Amniotic stem cell (primary cell): Measurements from ENCODE around the gene NDC1.
A peak's percentile ranks its signal among the peaks of the same experiment; 100 is the strongest.
"Not testable (repeated sequence)": the region's sequence is repeated elsewhere in the genome, so short reads cannot be mapped to it uniquely, and the experiment has no call there.

Source experiments
- DNase-seq: peaks from one replicate; lab custom pipeline; 2025; lab: John Stamatoyannopoulos, UW

The NDC1 gene, protein sequence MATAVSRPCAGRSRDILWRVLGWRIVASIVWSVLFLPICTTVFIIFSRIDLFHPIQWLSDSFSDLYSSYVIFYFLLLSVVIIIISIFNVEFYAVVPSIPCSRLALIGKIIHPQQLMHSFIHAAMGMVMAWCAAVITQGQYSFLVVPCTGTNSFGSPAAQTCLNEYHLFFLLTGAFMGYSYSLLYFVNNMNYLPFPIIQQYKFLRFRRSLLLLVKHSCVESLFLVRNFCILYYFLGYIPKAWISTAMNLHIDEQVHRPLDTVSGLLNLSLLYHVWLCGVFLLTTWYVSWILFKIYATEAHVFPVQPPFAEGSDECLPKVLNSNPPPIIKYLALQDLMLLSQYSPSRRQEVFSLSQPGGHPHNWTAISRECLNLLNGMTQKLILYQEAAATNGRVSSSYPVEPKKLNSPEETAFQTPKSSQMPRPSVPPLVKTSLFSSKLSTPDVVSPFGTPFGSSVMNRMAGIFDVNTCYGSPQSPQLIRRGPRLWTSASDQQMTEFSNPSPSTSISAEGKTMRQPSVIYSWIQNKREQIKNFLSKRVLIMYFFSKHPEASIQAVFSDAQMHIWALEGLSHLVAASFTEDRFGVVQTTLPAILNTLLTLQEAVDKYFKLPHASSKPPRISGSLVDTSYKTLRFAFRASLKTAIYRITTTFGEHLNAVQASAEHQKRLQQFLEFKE

DNA sequence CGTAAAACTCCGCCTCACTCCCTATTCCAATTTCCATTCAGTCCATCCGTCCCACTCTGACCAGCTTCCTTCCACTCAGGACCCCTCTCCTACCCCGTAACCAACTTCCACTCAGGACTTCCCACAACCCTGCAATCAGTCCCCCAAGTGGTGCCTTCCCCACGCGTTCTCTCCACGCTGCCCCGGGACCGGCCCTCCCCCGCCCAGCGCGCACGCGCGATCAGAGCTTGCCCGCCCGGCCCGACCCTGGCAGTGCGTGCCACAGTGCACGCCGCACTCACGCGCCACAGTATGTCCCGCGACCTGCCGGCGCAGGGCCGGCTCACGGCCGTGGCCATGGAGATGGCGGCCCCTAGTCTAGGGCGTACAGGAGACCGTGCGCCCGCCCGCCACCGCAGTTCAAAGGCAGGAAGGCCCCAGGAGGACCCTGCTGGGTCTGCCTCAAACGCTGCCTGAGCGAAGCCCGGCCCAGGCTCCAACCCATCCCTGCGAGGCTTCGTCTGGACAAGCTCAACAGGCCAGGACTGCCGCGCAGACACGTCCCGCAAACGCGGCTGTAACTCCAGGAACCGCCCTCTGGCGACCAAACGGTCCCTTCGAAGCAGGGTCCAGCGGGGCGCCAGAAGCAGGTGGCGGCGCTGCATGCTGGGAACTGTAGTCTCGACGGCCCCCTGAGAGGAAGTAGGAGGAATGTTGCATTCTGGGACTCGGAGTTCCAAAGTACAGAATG is at the start of gene NDC1:
NDC1 (minus strand) TSS at position 373 of the 730 bp plus-strand sequence; CDS start at position 338, 35 bp downstream.
- DNase-seq: peak; percentile 84

DNA sequence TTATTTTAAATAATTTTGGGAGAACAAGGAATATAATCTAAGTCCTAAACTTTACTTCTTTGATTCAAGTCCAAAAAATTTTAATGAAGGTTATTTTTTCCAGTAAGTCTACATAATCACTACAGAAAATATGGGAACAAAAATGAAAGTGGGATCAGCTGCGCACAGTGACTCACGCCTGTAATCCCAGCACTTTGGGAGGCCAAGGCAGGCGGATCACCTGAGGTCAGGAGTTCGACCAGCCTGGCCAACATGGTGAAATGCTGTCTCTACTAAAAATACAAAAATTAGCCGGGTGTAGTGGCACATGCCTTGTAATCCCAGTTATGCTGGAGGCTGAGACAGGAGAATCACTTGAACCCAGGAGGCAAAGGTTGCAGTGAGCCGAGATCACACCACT is 45.5 kb upstream of the NDC1 start:
- DNase-seq: not testable (repeated sequence)

DNA sequence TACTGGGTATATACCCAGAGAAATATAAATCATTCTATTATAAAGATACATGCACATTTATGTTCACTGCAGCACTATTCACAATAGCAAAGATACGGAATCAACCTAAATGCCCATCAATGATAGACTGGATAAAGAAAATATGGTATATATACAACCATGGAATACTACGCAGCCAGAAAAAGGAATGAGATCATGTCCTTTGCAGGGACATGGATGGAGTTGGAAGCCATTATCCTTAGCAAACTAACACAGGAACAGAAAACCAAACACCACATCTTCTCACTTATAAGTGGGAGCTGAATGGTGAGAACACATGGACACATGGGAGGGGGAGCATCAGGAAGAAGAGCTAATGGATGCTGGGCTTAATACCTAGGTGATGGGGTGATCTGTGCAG is 43.8 kb upstream of the NDC1 start:
- DNase-seq: not testable (repeated sequence)

DNA sequence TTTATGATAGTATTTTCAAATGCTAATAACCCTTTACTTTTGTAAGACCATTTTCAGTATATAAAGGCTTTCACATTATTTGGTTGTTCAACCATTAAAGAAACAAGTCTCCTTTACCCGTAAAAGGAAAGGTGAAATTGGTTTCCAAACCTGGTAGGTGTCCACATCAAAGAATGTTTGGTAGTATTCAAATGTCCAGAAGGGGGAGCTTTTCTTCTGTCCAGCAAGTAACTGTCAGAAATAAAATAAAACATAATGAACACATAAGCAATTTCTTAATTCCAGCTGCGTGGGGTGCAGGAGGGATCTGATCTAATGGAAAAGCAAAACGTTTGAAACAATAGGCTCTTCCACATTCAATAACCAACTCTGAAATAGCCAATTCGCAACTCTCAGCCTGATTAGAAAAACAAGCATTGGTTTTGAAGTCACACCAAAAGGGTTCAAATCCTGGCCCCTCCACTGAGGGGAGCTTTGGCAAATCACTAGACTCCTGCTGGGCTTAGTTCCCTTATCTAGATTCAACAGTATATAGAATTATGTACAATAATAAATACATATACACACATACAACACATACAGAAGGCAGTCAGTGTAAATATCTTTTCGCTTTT is 40.5 kb upstream of the NDC1 start:
- DNase-seq: peak; percentile 22

DNA sequence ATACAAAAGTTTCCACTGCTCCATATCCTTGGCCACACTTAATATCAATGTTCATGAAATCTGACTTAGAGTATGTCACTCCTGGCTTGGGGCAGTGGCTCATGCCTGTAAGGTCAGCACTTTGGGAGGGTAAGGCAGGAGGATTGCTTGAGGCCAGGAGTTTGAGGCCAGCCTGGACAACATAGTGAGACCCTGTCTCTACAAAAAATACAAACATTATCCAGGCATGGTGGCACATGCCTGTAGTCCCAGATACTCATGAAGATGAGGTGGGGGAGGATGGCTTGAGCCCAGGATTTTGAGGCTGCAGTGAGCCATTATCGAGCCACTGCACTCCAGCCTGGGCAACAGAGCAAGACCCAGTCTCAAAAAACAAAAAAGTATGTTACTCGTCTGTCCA is 37.1 kb upstream of the NDC1 start:
- DNase-seq: not testable (repeated sequence)

DNA sequence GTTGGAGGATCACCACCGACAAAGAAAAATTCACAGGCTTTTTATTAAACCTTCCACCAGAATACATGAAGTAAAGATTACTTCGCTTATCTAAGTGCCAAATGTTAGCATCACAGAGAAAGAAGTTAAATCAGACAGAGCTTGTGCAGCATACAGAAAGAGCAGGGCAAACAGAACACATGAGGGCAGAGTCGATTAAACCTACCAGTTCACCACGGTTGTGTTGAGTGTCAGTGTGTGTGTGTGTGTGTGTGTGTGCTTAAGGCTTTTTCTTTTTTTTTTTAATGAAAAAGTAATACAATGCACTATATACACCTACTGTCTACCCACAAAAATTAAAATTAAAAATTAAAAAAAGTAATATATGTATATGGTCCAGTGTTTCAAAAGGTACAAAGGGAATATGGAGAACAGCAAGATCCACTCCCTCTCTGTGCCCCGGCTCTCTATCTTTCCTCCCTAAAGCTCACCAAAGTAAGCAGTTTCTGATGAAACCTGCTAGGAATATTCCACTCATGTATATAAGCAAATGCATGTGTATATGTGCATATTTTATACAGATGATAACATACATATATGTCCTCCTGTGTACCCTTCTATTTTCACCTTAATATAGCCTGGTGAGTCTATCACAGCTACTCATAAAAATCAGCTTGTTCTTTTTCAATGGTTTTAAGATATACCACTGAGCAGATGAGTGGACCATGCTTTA is 33.8 kb upstream of the NDC1 start:
- DNase-seq: no peak

DNA sequence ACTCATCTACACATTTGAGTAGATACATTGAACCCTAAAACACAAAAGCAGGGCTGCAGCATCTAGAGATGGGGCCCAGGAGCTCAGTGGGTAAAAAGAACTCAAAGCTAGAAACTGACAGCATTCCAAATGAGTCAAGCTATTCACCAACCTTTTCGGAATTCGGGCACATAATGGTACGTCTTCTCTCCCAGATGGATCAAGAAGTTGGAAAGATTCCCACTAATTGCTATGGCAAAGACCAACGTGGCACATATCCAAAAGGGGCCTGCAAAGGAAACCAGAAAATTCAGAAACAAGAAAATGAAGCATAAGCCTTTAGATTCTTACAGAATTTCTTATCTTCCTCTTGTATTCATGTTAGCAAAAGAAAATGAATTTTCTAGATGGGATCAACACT is 33.1 kb upstream of the NDC1 start:
- DNase-seq: no peak

DNA sequence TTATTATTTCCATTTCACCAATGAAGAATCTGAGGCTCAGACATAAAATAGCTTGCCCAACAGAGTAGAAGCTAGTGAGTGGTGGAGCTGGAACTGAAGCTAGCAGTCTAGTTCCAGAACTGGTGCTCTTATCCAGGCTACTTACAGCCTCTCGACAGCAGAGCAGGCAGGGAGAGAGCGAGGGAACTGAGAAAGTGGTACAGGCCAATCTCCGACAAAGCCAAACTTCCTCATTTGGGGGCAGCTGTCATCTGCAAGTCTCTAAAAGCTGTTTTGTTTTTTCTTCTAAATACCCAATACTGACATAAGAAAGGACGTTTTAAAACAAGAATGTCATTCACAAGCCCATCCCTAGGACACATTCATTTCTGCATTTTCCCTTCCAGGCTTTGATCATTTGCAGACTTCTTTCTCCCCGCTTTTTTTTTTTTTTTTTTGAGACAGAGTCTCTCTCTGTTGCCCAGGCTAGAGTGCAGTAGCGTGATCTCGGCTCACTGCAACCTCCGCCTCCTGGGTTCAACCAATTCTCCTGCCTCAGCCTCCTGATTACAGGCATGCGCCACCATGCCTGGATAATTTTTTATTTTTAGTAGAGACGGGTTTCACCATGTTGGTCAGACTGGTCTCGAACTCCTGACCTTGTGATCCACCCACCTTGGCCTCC is 31.5 kb upstream of the NDC1 start:
- DNase-seq: no peak

DNA sequence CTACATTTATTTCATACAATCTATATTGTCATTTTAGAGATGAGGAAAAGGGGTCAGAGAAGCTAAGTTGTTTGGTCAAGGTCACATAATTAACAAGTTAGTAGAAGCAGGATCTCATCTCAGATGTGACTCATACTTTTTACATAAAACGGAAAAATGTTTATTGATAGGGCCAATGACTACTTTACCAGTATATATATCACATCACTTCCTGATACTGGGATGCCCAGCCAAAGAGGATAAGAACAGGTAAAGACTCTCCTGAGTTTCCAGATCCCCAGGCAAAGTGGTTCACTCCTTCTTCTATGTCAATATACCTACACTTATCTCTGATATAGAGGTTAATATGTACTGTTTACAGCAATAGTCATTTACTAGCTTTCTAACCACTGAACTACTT is 30.5 kb upstream of the NDC1 start:
- no peak for DNase-seq

DNA sequence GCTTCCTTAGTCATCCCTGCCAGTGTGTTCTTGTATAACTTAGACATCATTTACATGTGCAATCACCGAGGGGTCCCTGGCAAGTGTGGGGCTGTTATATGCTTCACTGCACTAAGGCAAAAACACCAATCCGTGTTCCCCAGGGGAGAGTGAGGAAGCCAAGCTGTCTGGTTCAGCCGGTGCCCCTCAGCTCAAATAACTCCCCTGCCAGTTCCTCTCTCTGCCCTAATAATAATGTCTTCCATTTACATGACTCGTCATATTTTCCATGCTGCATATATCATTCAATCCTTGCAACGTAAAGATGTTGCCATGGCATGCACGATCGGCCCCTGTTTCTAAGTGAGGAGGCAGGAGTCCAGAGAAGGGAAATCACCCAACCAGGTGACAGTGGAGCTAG is 24.4 kb upstream of the NDC1 start:
- DNase-seq: no peak

DNA sequence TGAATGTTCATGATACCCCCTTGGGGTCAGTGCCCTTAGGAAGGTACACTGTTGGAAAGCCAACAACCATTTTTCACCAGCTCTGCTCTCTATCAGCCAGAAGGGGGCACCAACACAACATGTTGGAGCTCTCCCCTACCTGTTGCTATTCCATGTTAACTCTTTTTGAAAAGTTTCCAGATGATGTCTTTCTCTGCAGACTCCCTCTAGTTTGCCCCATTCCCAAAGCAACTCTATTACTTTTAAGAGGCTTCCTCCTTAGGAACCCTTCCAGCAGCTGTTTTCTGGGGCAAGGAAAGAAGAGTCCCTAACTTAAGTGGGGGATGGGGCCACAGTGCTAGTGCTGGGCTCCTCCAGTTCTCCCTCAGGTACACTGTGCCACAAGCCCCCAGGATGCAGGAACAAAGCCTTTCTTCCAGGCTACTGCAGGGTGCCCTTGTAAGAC is 22.9 kb upstream of the NDC1 start:
- DNase-seq: peak; percentile 23

DNA sequence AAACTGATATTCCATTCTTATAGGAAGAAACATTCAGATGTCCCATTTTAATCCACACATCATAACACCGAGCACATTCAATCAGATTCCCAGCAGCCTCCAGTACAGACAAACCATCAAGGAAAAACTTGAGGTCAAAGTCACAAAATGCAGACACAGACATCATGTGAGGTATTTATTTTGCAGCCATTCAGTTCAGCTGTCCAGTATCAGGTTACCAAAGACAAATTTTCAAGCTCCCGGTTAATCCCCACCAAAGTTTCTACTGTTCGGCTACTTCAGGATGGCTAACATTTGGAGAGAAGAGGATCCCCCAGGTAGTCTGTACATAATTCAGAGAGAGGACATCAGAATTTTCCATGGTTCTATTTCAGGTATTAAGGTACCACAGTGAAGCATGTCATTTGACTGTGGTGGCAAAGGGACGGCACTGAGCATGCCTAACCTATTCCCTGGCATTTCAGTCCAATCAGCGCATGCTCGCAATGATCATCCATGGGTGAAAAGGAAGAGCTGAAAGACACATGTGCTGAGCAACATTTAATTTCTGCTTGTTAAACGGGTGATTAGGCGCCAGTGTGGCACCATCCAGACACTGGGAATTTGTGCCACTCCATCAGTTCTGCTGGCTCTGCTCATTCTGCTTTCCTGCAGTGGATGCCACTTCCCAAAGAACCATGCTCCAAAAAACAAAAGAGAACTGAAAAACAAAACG is 13.6 kb upstream of the NDC1 start:
- no peak for DNase-seq

DNA sequence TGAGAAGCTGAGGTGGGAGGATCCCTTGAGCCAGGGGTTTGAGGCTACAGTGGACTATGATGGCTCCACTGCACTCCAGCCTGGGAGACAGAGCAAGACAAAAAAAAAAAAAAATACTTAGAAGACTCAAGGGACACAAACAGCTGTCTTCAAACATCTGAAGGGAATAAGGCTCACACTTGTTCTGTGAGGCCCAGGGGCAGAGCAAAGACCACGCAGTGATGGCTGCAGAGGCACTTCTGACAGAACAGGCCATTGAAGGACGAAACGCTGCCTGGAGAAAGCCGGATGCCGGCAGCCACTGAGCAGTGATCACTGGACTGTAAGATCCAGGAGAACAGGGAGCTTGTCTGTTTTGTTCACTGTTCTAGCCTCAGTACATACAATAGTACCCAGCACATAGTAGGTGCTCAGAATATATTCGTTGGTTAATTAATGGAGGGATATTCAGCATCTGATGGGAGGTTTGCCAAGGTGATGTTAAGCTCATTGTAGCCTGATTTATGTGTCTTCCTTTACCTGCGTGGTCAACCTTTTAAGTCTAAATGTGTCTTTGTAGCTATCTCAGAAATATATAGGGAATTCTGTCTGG is 12.1 kb upstream of the NDC1 start:
- no peak for DNase-seq

DNA sequence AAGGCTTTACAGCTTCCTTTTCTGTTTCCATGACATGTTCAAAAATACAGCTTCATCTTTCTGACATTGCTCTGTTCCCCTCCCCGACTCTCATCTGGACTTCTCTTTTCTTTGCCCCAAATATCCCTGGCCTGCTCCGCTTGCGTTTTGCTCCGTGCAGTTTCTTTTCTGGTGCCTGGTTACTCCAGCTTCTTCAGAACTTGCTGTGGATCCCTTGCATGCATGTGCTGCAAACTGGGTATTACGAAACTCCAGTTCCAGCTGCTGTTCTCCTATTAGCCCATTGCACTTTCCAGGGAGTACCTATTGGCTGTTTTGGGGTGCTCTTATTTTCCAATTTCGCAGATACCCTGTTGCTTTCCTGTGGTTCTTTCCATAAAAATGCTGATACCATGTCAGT is 9.9 kb upstream of the NDC1 start:
- no peak for DNase-seq

DNA sequence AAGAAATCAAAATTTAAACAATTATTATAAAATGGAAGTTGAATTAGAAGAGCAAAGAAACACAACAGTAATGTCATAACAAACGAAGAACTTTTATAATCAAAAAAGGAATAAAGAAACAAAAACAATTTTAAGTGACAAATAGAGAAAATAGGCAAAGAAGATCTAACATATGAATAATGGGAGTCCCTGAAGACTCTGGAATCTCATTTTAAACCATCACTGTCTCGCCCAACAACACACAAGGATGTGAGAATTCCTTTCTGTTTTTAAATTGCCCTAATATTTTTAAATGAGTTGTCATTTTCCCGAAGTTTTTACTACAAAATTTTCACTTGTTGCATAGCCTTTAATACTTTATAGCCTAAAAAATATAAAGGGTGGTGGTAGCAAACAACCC is 4.3 kb upstream of the NDC1 start:
- no peak for DNase-seq

DNA sequence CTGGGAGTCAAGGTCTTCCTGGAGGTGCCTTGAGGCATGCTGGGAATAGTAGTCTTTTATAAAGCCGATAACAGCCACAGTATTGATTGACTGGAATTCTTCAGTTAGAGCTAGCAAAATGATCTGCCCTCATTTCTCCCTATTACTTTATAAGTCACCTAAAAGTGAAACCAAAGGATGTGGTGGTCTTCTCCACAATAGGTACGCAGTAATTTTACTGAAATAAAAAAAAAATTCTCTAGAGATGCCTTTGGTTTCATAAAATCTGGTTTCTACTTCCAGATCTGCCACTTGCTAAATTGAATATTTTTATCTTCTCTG is 518 bp upstream of the NDC1 start:
- no peak for DNase-seq

DNA sequence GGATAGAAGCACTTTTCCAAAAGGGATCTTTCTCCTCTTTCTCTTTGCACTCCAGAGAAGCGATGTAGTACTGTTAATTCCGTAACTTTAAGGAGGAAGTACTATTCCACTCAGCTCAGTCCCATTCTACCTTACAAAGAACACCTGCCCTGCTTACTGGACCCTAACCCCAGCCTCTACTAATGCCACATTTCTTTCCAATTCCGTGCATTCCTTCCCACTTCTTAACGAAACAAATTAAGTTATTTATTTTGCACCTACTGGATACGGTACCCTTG is 511 bp downstream of the NDC1 start:
- DNase-seq: no peak

DNA sequence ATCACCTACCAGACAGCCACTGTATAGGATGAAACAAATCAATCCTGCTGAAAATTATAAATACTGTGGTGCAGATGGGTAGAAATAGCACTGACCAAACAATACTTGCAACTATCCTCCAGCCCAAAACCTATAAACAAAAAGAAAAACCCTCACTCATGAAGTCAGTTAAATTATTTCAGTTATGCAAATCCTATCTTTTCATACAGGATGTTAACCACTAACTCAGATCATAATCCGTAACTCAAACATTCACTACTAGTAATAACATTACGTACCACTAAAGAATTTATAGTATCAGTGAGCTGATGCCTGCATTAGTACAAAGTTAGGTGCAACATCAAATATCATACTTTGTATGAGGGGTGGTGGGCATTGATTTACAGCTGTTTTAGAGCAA is 2.6 kb downstream of the NDC1 start:
- DNase-seq: no peak

DNA sequence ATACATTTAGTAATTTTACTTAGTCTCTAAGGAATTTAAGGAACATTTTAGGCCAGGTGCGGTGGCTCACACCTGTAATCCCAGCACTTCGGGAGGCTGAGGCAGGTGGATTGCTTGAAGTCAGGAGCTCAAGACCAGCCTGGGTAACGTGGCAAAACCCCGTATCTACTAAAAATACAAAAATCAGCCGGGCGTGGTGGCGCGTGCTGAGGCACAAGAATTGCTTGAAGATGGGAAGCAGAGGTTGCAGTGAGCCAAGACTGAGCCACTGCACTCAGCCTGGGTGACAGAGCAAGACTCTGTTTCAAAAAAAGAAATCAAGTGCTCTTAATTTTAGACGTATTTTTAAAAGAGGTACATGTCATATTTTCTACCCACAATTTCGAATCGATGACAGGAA is 3.3 kb downstream of the NDC1 start:
- DNase-seq: no peak

DNA sequence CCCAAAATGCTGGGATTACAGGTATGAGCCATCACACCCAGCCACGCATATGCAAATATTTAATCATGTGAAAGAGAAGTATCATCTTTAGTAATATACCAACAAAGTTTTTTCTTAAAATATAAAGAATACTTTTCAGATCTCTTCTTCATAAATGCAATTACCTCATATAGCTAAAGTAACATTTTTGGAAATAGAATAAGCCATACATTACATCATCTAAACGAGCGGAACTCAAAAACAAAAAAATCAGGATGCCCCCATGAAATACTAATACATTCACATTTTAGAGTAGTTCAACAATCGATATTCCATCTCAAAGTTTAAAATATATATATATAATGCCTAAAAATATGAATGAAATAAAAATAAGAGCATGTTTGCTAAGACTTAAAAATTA is 4.7 kb downstream of the NDC1 start:
- no peak for DNase-seq

DNA sequence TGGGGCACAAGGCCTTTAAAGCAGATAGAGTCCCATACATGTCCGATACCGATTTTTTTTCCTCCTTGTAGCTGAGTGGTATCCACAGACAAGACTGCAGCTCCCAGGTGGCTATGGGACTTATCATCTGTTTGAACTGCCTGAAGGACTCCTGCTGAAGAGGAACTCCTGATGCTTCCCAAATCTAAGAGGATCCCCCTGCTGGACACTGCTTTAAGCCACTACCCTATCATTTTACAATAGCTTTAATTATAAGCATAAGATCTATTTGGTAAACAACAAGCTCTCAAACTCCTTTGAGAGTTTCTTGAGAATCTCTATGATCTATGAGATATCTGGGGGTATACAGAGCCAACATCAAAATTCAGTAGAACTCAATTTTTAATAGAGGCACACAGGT is 11.7 kb downstream of the NDC1 start:
- no peak for DNase-seq
